ENCODE measurements around the gene COG6. TPM values are rescaled to one million over a fixed set of nuclear protein-coding genes. Genes with fewer than 3 reads are reported as not detected.
A peak's percentile ranks its signal among the peaks of the same experiment; 100 is the strongest.

Gene COG6
- total RNA-seq, 4 donors from 2014 or later, result 15.1 to 24.0 (median 17.0) TPM

- H3K36me3 ChIP-seq, result no peaks in the 10 kb centered on the region
- no peak for TF ChIP-seq POLR2A (IDR thresholded peaks at IDR 0.05)
- TF ChIP-seq CTCF (IDR thresholded peaks at IDR 0.05), result no peak
- TF ChIP-seq EP300 (IDR thresholded peaks at IDR 0.05), result no peak
- WGBS, 2 donors, result 74 to 88% methylated on average over 4 of the region's 4 CpGs
Measured at GRCh38 chr13:39773833-39774232, 118.4 kb downstream of the COG6 start.

GRCh38 chr13:39776439-39776838 lies 121.0 kb downstream of the COG6 start:
- DNase-seq (ENCODE audit: low spot score in 2 of 2), result no peak
- no peaks in the 10 kb centered on the region for H3K27me3 ChIP-seq
- peaks cover 0 to 44% (median 10%) of the 10 kb centered on the region in 4 donors for H3K4me1 ChIP-seq
- H3K4me3 ChIP-seq, result no peak overlapping the region
- WGBS, 2 donors, result 39 to 57% methylated on average over 3 of the region's 3 CpGs
- no peaks in the 10 kb centered on the region for H3K9me3 ChIP-seq
- no peak overlapping the region for H3K27ac ChIP-seq
- no peaks in the 10 kb centered on the region for H3K36me3 ChIP-seq
- TF ChIP-seq CTCF (IDR thresholded peaks at IDR 0.05) (no peak), POLR2A (IDR thresholded peaks at IDR 0.05) (no peak), EP300 (IDR thresholded peaks at IDR 0.05) (no peak)

More at GRCh38 chr13:39773833-39774232, 118.4 kb downstream of the COG6 start:
- H3K27me3 ChIP-seq, result no peaks in the 10 kb centered on the region
- no peak overlapping the region for H3K4me3 ChIP-seq
- no peak for DNase-seq (ENCODE audit: low spot score in 2 of 2)
- no peak overlapping the region for H3K27ac ChIP-seq
- H3K4me1 ChIP-seq, result peaks cover 0 to 20% (median 2%) of the 10 kb centered on the region in 4 donors
- H3K9me3 ChIP-seq, result no peaks in the 10 kb centered on the region

- Histone ChIP-seq H3K4me3 (no peak overlapping the region), H3K4me1 (peaks cover 0 to 45% (median 11%) of the 10 kb centered on the region in 4 donors), H3K36me3 (no peaks in the 10 kb centered on the region), H3K9me3 (no peaks in the 10 kb centered on the region), H3K27ac (peak overlapping the region in 2 of 4 donors; percentile 60 to 73), H3K27me3 (no peaks in the 10 kb centered on the region)
- no peak for TF ChIP-seq EP300 (IDR thresholded peaks at IDR 0.05)
- TF ChIP-seq POLR2A (IDR thresholded peaks at IDR 0.05), result no peak
- TF ChIP-seq CTCF (IDR thresholded peaks at IDR 0.05), result no peak
- no peak for DNase-seq (ENCODE audit: low spot score in 2 of 2)
- 89% methylated on average over 1 of the region's 1 CpG for WGBS, 2 donors
Measured at GRCh38 chr13:39777021-39777420, 121.6 kb downstream of the COG6 start.

- H3K36me3 ChIP-seq, result no peaks in the 10 kb centered on the region
- peak overlapping the region in 2 of 4 donors; percentile 60 to 73 for H3K27ac ChIP-seq
- no peak overlapping the region for H3K4me3 ChIP-seq
- no peaks in the 10 kb centered on the region for H3K27me3 ChIP-seq
- TF ChIP-seq CTCF (IDR thresholded peaks at IDR 0.05) (peak in 3 of 5 experiments; percentile 28 to 53 (median 29)), EP300 (IDR thresholded peaks at IDR 0.05) (no peak), POLR2A (IDR thresholded peaks at IDR 0.05) (no peak)
- peaks cover 0 to 51% (median 14%) of the 10 kb centered on the region in 4 donors for H3K4me1 ChIP-seq
- H3K9me3 ChIP-seq, result no peaks in the 10 kb centered on the region
- WGBS, 2 donors, result 83 to 87% methylated on average over 2 of the region's 2 CpGs
- no peak for DNase-seq (ENCODE audit: low spot score in 2 of 2)
Measured at GRCh38 chr13:39777527-39778061, 122.1 kb downstream of the COG6 start.

GRCh38 chr13:39779337-39780265 lies 124.1 kb downstream of the COG6 start:
- Histone ChIP-seq H3K4me1 (peaks cover 0 to 52% (median 14%) of the 10 kb centered on the region in 4 donors), H3K9me3 (no peaks in the 10 kb centered on the region), H3K27ac (peak overlapping the region in 3 of 4 donors; percentile 29 to 73 (median 60))

More at GRCh38 chr13:39779337-39780265, 124.1 kb downstream of the COG6 start:
- no peak for TF ChIP-seq POLR2A (IDR thresholded peaks at IDR 0.05)
- no peak for TF ChIP-seq EP300 (IDR thresholded peaks at IDR 0.05)
- TF ChIP-seq CTCF (IDR thresholded peaks at IDR 0.05), result no peak
- DNase-seq (ENCODE audit: low spot score in 2 of 2), result peak in 1 of 2 donors; percentile 21
- 49 to 55% methylated on average over 8 of the region's 8 CpGs for WGBS, 2 donors
- H3K36me3 ChIP-seq, result no peaks in the 10 kb centered on the region
- H3K4me3 ChIP-seq, result no peak overlapping the region
- H3K27me3 ChIP-seq, result no peaks in the 10 kb centered on the region

Data from tibial nerve (tissue), 4 donors.